GM10847 (cell line): ENCODE data around the gene PLEKHM2.

Source experiments
- POLR2A ChIP-seq: IDR thresholded peaks from 2 replicates; pipeline ENCODE4 v1.6.1; 2011; ENCODE audit not compliant: insufficient read length; ENCODE audit errors: extremely low read depth

The PLEKHM2 gene, protein sequence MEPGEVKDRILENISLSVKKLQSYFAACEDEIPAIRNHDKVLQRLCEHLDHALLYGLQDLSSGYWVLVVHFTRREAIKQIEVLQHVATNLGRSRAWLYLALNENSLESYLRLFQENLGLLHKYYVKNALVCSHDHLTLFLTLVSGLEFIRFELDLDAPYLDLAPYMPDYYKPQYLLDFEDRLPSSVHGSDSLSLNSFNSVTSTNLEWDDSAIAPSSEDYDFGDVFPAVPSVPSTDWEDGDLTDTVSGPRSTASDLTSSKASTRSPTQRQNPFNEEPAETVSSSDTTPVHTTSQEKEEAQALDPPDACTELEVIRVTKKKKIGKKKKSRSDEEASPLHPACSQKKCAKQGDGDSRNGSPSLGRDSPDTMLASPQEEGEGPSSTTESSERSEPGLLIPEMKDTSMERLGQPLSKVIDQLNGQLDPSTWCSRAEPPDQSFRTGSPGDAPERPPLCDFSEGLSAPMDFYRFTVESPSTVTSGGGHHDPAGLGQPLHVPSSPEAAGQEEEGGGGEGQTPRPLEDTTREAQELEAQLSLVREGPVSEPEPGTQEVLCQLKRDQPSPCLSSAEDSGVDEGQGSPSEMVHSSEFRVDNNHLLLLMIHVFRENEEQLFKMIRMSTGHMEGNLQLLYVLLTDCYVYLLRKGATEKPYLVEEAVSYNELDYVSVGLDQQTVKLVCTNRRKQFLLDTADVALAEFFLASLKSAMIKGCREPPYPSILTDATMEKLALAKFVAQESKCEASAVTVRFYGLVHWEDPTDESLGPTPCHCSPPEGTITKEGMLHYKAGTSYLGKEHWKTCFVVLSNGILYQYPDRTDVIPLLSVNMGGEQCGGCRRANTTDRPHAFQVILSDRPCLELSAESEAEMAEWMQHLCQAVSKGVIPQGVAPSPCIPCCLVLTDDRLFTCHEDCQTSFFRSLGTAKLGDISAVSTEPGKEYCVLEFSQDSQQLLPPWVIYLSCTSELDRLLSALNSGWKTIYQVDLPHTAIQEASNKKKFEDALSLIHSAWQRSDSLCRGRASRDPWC

DNA sequence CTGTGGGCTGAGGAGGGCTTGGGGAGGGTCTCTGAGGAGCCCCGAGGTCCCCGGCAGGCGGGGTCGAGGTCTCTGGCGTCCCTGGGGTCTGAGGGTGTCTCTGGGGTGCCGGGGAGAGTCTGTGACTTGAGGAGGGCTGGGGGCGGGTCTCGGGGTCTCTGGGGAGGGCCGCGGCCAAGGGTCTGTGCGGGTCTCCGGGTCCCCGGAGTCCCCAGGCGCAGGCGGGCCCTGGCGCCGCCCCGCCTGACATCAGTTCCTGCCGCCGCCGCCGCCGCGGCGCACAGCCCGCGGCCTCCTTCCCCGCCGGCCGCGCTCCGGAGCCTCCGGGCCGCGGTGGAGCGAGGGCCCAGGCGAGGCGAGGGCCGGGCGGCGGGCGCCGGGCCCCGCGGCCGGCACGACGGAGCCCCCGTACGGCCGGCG is at the start of gene PLEKHM2:
Gene PLEKHM2 (plus strand): TSS at position 279 of the 420 bp plus-strand sequence. CDS start 239 bp downstream, outside the sequence.
- peak; percentile 73 for TF ChIP-seq POLR2A

DNA sequence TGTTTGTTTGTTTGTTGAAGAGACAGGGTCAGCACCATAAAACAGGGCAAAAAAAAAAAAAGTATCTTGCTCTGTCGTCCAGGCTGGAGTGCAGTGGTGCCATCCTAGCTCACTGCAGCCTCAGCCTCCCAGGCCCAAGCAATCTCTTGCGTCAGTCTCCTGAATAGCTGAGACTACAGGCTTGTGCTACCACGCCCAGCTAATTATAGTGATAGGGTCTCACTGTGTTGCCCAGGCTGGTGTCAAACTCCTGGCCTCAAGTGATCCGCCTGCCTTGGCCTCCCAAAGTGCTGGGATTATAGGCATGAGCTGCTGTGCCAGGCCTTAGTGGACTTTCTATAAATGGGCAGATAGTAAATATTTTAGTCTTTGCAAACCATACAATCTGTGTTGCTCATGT is 47.7 kb upstream of the PLEKHM2 start:
- TF ChIP-seq POLR2A: no peak

DNA sequence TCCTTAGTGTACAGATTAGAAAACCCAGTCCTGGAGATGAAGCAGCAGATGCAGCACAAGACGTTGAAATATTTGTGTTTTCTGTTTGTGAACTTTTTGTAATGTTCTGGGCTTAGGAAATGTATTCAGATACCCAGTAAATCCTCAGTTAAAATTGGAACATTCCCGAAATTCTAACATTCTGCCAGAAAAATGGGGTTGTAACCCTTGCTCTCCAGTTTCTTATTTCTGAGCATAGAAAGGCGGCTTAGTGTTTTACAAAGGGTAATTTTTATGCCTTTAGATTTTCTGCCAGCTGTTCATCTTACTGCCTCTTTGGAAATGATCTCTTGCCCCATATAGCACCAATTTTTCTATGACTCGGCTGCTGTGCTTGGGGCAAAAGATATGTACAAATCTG is 46.3 kb upstream of the PLEKHM2 start:
- TF ChIP-seq POLR2A: no peak

DNA sequence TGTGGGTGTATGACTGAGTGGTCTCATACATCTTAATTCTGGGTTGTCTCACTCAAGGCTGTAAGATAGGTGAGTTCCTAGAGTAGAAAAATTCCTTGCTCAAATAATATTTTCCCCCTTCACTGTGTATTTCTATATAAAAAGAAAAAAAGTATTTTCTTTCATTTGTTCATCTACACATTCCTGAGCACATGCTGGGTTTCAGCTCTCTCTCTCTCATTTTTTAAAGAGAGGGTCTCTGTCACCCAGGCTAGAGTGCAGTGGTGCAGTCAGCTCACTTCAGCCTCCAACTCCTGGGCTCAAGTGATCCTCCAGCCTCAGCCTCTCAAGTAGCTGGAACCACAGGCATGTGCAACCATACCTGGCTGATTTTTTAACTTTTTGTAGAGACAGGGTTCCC is 44.9 kb upstream of the PLEKHM2 start:
- TF ChIP-seq POLR2A: no peak

DNA sequence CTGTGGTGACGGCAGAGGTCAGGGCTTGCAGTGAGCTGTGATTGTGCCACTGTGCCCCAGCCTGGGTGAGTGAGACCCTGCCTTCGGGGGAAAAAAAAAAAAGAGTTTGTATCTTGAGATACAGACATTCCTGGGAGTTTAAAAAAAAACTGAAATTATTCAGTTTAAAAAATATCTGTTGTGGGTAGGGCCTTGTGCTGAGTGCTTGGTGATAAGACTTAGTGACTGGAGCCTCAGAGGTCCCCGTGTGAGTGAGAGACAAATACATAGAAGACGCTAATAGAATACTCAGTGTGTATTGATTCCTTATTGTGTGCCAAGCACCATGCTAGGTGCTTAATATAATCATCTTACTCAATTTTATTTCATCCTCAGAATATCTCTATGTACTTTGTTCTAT is 44.2 kb upstream of the PLEKHM2 start:
- no peak for TF ChIP-seq POLR2A

DNA sequence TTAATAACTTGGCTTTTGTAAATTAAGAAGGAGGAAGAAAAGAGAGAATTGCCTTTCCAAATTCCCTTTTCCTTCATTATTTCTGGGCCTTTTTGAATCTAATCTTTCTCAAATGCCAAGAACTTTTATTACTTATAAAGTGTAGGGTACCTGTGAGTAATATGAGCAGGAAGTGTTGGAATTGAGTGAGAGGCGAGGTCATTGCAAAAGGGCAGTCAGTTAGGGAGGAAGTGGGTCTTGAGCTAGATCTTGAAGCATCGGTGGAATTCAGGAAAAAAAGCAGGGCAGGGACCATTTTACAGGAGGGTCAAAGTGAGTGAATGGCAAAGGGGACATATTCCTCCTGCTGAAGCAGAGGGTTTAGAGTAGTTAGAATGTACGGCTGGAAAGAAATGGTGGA is 43.5 kb upstream of the PLEKHM2 start:
- TF ChIP-seq POLR2A: no peak

DNA sequence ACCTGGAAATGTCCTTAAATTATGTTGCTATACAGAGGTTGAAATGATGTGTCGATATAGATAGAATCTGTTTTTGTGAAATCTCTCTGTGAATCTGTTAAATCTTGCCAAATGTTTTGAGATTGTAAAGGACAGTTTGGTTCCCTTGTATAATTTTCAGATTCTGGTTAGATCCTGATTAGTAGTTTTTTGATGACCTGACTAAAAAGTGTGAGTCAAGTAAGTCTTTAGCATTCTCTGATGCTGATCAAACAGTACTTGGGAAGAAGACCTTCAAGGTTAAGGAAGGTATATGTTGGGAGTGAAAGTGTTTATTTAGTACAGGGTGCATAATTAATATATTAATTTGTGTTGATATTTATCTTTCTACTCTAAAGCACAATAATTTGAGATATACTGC is 34.2 kb upstream of the PLEKHM2 start:
- no peak for TF ChIP-seq POLR2A

DNA sequence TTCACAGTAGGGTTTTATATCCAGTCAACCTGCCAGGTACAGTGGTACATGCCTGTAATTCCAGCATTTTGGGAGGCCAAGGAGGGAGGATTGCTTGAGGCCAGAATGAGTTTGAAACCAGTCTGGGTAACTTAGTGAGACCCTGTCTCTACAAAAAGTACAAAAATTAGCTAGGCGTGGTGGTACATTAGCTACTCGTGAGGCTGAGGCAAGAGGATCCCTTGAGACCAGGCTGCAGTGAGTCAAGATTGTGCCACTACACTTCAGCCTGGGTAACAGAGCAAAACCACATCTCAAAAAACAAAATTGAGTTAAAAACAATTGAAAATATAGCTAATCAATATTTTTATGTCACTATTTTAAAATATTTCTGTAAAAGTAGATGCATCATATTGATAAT is 33.7 kb upstream of the PLEKHM2 start:
- TF ChIP-seq POLR2A: no peak

DNA sequence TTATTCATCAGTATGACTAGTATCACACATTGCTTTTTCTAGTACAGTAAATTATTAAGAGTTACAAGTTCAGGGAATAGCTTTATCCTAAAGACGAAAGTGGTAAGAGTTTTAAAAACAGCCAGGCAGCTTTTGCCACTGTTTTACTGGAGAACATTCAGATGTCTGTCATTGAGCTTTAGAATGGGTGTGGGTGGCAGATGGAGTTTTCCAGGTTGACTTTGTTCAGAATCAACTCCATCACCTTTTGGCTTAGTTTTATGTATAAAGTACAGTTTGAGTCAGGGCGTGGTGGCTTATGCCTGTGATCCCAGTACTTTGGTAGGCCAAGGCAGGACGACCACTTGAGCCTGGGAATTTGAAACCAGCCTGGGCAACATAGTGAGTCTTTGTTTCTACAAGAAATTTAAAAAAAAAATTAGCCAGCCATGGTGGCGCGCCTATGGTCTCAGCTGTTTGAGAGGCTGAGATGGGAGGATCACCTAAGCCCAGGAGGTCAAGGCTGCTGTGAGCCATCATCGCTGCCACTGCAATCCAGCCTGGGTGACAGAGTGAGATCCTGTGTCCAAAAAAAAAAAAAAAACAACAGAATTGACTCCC is 29.9 kb upstream of the PLEKHM2 start:
- no peak for TF ChIP-seq POLR2A

DNA sequence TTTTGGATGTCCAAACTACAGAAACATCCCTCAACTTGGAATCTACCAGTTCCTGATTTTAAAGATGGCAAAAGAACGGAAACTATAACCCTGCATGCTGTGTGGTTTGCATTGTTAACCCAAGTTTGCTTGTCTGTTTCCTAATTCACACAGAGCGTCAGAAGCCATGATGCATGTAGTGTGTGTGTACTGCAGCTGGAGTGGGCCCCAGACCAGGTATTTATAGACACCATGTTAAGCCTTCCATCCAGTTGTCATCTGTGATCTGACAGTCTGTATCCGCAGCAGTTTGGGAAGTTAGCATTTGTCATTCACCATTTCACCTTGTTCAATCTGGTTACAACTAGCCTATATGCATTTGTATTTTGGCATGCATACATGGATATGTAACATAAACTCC is 27.7 kb upstream of the PLEKHM2 start:
- TF ChIP-seq POLR2A: no peak

DNA sequence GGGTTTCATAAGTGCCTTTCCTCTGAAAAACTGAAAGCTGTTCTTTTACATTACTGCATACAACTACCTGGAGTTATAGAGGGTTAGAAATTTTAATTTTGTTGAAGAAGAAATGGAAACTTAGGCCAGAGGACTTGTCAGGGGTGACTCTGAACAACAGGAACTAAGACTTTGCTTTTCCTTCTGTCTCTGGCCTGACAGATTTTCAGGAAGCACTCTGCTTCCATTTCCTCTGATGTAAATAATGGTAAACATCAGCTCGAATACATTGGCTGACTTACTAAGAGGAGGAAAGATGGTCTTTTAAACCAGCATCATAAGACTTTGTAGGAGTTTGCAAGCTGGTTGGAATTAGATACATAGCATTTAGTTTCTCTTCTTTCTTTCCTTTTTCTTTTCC is 27.1 kb upstream of the PLEKHM2 start:
- TF ChIP-seq POLR2A: no peak

DNA sequence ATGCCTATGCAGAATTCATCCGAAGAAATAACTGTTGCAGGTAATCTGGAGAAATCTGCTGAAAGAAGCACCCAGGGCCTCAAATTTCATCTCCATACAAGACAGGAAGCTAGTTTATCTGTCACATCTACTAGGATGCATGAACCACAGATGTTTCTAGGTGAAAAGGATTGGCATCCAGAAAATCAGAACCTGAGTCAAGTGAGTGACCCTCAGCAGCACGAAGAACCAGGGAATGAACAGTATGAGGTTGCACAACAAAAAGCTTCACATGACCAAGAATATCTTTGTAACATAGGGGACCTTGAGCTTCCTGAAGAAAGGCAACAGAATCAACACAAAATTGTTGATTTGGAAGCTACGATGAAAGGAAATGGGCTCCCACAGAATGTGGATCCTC is 24.0 kb upstream of the PLEKHM2 start:
- no peak for TF ChIP-seq POLR2A

DNA sequence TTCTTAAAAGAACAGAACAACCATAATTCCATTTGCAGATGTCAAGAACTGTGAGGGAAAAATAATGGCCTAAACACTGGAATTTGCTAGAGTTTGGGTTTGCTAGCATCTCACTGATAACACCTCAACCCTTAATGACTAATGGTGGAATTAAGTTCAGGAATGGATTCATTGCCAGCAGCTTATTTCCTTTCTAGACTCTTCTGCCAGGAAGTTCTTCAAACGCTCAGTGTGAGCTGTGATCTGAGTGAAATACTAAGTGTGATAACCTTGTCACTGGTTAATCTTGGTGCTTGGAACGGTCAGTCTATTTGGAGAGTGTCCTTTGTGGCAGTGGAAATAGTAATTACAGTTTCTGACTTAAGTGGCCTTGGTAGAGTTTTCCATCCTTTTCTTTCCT is 21.6 kb upstream of the PLEKHM2 start:
- TF ChIP-seq POLR2A: no peak

DNA sequence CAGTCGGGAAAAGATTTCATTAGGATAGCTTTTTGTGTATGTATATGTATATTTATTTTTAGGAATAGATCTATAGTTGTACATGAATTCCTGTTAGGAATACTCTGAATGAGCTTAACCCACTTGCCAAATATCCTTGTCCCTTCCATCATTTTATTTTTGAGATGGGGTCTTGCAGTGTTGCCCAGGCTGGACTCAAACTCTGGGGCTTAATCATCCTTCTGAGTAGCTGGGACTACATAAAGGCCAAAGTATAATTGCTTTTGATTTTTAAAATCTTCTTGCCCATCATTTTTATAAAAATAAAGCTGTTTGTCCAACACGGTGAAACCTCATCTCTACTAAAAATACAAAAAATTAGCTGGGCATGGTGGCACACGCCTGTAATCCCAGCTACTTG is 20.2 kb upstream of the PLEKHM2 start:
- TF ChIP-seq POLR2A: no peak

DNA sequence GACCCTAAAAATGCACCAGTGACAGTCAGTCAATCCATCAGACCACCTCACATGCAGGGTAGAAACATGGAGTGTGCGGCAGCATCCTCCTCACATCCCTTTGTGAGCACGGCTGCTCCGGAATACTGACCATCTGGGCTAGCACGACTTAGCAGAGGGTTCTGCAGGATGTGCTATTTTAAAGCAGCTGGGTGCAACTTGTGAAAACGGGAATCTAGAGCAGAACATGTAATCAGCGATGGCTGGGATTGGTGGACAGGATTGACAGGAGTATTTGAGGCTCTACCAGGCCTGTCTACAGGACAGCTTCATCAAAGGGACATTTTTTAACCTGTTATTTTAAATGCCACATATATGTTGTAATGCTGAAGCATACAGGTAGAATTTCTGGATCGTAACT is 16.8 kb upstream of the PLEKHM2 start:
- TF ChIP-seq POLR2A: no peak
